Nucleus accumbens (tissue), 56 donors: ENCODE data around the gene KIAA0232.

Source experiments
- DNase-seq, 56 donors: peaks; one replicate each; lab custom pipeline; 2025; lab: John Stamatoyannopoulos, UW

The KIAA0232 gene

GRCh38 chr4:6929812-6930464 lies 147.4 kb downstream of the KIAA0232 start:
- DNase-seq, result no peak

- DNase-seq, result no peak
Measured at GRCh38 chr4:6932475-6932874, 149.9 kb downstream of the KIAA0232 start.

- DNase-seq, result peak in 2 of 56 donors; percentile 29 to 32
Measured at GRCh38 chr4:6932918-6933317, 150.4 kb downstream of the KIAA0232 start.
